Measurements from ENCODE around the gene NSA2.

DNA sequence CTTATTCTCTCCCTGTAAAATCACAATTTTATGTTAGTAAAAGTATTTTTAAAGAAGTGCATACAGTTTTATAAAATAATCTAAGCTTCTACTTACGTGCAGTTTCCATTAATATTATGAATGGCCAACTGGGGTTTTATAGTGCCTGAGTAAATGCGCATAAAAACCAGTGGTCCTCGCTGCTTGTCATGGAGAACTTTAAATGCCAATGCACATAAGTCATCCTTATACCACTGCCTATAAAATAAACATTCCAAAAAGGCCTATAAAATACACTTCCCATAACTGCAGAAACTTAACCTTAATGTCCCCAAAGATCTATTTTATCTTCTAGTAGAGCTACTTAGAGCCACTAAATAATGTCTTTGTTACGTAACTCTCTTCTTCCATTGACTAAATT, 28.6 kb upstream of the NSA2 start:
- no peak for TF ChIP-seq POLR2A (IDR thresholded peaks at IDR 0.05)
- TF ChIP-seq, protein P1, sequence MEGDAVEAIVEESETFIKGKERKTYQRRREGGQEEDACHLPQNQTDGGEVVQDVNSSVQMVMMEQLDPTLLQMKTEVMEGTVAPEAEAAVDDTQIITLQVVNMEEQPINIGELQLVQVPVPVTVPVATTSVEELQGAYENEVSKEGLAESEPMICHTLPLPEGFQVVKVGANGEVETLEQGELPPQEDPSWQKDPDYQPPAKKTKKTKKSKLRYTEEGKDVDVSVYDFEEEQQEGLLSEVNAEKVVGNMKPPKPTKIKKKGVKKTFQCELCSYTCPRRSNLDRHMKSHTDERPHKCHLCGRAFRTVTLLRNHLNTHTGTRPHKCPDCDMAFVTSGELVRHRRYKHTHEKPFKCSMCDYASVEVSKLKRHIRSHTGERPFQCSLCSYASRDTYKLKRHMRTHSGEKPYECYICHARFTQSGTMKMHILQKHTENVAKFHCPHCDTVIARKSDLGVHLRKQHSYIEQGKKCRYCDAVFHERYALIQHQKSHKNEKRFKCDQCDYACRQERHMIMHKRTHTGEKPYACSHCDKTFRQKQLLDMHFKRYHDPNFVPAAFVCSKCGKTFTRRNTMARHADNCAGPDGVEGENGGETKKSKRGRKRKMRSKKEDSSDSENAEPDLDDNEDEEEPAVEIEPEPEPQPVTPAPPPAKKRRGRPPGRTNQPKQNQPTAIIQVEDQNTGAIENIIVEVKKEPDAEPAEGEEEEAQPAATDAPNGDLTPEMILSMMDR (IDR thresholded peaks at IDR 0.05), result no peak

All from heart left ventricle (tissue), 13 donors.